ENCODE data around the gene SST. TPM values are rescaled to one million over a fixed set of nuclear protein-coding genes. Genes with fewer than 3 reads are reported as not detected.

Gene SST
- total and polyA plus RNA-seq, 2 of the 13 experiments (the other 11 are each of a cell fraction or from before 2014, with no cell fraction given) = not detected

DNA sequence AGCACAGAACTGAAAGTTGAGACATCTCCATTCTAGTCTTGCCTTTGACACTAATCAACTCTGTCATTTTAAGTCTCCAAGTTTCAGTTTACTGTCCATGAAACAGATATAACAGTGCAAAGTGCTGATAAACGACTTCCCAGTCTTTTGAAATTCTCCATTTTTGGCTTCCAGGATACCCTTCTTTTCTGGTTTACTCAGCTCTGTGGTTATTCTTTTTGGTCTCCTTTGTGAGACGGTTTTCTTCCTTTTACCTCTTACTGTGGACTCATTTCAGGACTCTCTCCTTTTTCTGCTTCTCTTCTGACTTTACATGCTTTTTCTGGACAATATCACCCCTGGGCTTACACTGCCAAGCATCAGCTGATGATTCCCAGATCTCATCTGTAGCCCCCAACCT is 18.9 kb downstream of the SST start:
- no peak overlapping the region for H3K4me3 ChIP-seq (replicated peaks in 1 of 3; ENCODE audit: insufficient read depth in 1 of 3, low read depth in 2 of 3, low read length in 3 of 3)
- WGBS (ENCODE audit: low lambda C conversion rate) = 1% methylated on average over 2 of the region's 2 CpGs
- H3K27me3 ChIP-seq (ENCODE audit: control insufficient read depth in 1 of 2, insufficient read depth in 2 of 2, low read length in 2 of 2) = peaks cover 0 to 3% of the 10 kb centered on the region in 2 experiments; a peak in 1 of 5 replicates
- no peaks in the 10 kb centered on the region for H3K79me2 ChIP-seq (ENCODE audit: insufficient read depth, low read length)
- POLR2A ChIA-PET = no interaction called here
- no peak overlapping the region for H3K27ac ChIP-seq (ENCODE audit: extremely low read length, insufficient read depth, low read length)
- intact Hi-C loops (cut with micrococcal nuclease; ENCODE audit: unreplicated experiment) (no loop called here), in situ Hi-C loops (cut with HindIII; ENCODE audit: extremely low pct_ligation_motif_present, low pct_unique_long_range_greater_than_20kb) (no loop called here)
- H3K9me3 ChIP-seq (ENCODE audit: low read length) = no peaks in the 10 kb centered on the region
- no peak overlapping the region for H3K4me2 ChIP-seq (ENCODE audit: low read depth, low read length)
- H3K36me3 ChIP-seq (replicated peaks in 1 of 2; ENCODE audit: control insufficient read depth in 1 of 2, insufficient read depth in 2 of 2, low read length in 2 of 2) = no peaks in the 10 kb centered on the region
- no peaks in the 10 kb centered on the region for H3K4me1 ChIP-seq (ENCODE audit: insufficient read depth, low read length)
- CTCF ChIA-PET (ENCODE audit: low intra/inter-chr PET ratio, low total read pairs) = no interaction called here
- no TSS peak for BruUV-seq (replicated peaks)
- FAIRE-seq = no peak
- H2AFZ ChIP-seq (ENCODE audit: low read length) = no peak overlapping the region
- H4K20me1 ChIP-seq (ENCODE audit: insufficient read depth, low read length) = no peaks in the 10 kb centered on the region
- no peak overlapping the region for H3K9ac ChIP-seq (ENCODE audit: insufficient read depth, low read depth, low read length)
- no peak for ATAC-seq
- no peak for DNase-seq (ENCODE audit: low spot score)
- TF ChIP-seq NRL (CRISPR knock-in tag; IDR thresholded peaks at IDR 0.05; ENCODE audit: borderline replicate concordance) = no peak

DNA sequence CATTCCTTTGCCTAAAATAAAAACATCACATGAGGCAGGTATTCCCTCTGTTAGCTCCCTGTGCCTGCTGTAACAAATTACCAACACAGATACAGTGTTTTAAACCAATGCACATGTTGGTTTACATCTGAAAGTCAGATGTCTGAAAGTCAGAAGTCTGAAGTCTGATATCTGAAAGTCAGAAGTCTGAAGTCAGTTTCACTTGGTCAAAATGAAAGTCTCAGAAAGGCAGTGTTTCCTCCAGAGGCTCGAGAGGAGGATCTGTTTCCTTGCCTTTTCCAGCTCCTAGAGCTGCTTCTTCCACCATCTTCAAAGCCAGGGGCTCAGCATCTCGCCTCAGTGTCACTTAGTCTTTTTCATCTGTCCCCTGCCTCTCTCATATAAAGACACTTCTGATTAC is 22.0 kb downstream of the SST start:
- no peak overlapping the region for H3K4me2 ChIP-seq (ENCODE audit: low read depth, low read length)
- no peaks in the 10 kb centered on the region for H3K79me2 ChIP-seq (ENCODE audit: insufficient read depth, low read length)
- H3K27ac ChIP-seq (ENCODE audit: extremely low read length, insufficient read depth, low read length) = no peak overlapping the region
- WGBS (ENCODE audit: low lambda C conversion rate) = 0% methylated on average over 2 of the region's 2 CpGs
- no peak for FAIRE-seq
- no peak for ATAC-seq
- intact Hi-C loops (cut with micrococcal nuclease; ENCODE audit: unreplicated experiment) (no loop called here), in situ Hi-C loops (cut with HindIII; ENCODE audit: extremely low pct_ligation_motif_present, low pct_unique_long_range_greater_than_20kb) (no loop called here)
- no TSS peak for BruUV-seq (replicated peaks)
- H2AFZ ChIP-seq (ENCODE audit: low read length) = no peak overlapping the region
- TF ChIP-seq ZNF260 (CRISPR knock-in tag; IDR thresholded peaks at IDR 0.05; ENCODE audit: borderline replicate concordance, low read depth) = no peak
- H3K4me1 ChIP-seq (ENCODE audit: insufficient read depth, low read length) = no peaks in the 10 kb centered on the region
- H3K9me3 ChIP-seq (ENCODE audit: low read length) = no peaks in the 10 kb centered on the region
- no peaks in the 10 kb centered on the region for H3K36me3 ChIP-seq (replicated peaks in 1 of 2; ENCODE audit: control insufficient read depth in 1 of 2, insufficient read depth in 2 of 2, low read length in 2 of 2)
- H3K27me3 ChIP-seq (ENCODE audit: control insufficient read depth in 1 of 2, insufficient read depth in 2 of 2, low read length in 2 of 2) = peaks cover 0 to 3% of the 10 kb centered on the region in 2 experiments; a peak in 1 of 5 replicates
- no peak overlapping the region for H3K4me3 ChIP-seq (replicated peaks in 1 of 3; ENCODE audit: insufficient read depth in 1 of 3, low read depth in 2 of 3, low read length in 3 of 3)
- no peak for DNase-seq (ENCODE audit: low spot score)
- no peaks in the 10 kb centered on the region for H4K20me1 ChIP-seq (ENCODE audit: insufficient read depth, low read length)
- no peak overlapping the region for H3K9ac ChIP-seq (ENCODE audit: insufficient read depth, low read depth, low read length)
- CTCF ChIA-PET (ENCODE audit: low intra/inter-chr PET ratio, low total read pairs) = no interaction called here
- POLR2A ChIA-PET = no interaction called here

Data from HepG2 (cell line).